GM12874 (cell line): ENCODE results near the gene ADCY2.

ENCODE experiments used
- TF ChIP-seq, protein P1 (sequence below): IDR thresholded peaks from 2 replicates; pipeline ENCODE4 v1.5.1; 2011; ENCODE audit warnings: low read depth, mild to moderate bottlenecking, control low read depth, low read length, moderate library complexity; ENCODE audit not compliant: insufficient read depth

Gene ADCY2

DNA sequence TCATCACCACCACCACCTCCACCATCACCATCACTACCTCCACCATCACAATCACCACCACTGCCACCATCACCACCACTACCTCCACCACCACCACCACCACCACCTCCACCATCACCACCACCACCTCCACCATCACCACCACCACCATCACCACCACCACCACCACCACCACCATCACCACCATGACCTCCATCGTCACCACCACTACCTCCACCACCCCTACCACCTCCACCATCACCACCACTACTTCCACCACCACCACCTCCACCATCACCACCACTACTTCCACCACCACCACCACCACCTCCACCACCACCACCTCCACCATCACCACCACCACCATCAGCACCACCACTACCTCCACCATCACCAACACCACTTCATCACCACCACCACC, 23.5 kb upstream of the ADCY2 start:
- TF ChIP-seq, protein P1, sequence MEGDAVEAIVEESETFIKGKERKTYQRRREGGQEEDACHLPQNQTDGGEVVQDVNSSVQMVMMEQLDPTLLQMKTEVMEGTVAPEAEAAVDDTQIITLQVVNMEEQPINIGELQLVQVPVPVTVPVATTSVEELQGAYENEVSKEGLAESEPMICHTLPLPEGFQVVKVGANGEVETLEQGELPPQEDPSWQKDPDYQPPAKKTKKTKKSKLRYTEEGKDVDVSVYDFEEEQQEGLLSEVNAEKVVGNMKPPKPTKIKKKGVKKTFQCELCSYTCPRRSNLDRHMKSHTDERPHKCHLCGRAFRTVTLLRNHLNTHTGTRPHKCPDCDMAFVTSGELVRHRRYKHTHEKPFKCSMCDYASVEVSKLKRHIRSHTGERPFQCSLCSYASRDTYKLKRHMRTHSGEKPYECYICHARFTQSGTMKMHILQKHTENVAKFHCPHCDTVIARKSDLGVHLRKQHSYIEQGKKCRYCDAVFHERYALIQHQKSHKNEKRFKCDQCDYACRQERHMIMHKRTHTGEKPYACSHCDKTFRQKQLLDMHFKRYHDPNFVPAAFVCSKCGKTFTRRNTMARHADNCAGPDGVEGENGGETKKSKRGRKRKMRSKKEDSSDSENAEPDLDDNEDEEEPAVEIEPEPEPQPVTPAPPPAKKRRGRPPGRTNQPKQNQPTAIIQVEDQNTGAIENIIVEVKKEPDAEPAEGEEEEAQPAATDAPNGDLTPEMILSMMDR, result no peak

DNA sequence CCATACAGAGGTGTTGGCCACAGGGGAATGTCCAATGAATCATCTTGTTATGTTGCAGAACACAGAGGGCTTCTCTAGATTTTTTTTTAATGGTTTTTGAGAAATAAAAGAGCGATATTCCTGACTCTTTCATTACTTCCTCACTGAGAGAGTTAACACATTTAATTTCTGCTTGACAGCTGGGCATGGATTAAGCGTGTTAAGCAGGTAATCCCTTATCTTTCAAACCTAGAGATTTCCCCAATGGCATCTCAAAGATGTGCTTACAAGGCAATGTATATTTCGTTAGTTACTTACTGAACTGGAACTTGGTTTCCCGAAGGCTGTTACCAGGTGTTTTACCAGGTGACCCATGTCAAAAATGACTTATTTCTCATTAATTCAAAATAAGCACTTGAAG, 21.8 kb upstream of the ADCY2 start:
- TF ChIP-seq, protein P1, result no peak

DNA sequence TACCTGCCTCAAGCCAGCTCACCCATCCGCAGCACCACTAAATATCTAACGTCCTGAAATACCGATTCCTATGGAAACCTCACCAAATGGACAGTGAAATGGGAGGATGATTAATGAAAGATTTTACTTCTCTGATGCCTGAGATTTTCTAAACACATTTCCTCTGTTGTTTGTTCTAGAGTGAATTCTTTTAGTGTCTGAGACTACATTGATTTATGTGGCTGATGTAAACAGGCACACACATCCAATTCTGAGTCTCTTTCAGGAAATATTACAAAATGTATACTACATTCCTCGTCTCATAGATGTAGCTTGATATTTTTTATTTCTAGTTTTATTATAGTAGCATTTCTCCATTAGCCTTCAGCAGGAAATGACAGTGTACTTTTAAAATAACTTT, 20.5 kb upstream of the ADCY2 start:
- TF ChIP-seq, protein P1, result no peak

DNA sequence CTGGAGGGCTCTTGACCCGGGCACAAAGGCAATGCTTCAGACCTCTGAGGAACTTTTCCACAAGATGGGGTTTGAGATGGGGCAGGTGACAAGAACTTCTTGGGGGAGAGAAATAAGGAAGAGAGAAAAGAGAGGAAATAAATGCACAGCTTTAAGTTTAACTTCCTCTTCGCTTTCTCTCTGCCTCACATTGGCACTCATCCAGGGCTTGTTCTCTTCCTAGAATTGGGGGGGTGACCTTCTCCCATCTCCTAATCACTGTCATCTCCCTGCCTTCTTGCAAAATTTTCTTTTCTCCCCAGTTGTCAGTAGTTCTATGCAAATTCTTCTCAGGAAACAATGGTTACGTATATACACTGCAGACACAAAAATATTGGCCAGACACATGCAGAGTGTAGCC, 19.1 kb upstream of the ADCY2 start:
- TF ChIP-seq, protein P1, result no peak

DNA sequence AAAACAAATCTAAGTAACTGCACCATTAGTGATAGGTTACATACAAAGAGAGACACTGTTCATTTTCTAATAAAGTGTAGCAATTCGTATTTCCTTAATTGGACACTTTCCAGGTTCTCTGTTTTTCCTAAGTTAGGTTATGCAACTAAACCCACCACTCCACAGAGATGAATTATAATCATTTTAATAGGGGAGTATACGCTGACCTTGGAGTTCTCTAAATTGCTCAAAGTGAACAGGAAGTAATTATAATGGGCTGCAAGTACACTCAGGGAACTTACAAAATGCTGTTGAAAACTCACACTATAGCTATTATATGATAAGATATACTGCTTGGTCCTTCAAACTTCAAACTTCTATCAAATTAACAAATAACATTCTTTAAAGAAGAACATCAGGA, 18.2 kb upstream of the ADCY2 start:
- TF ChIP-seq, protein P1, result no peak

DNA sequence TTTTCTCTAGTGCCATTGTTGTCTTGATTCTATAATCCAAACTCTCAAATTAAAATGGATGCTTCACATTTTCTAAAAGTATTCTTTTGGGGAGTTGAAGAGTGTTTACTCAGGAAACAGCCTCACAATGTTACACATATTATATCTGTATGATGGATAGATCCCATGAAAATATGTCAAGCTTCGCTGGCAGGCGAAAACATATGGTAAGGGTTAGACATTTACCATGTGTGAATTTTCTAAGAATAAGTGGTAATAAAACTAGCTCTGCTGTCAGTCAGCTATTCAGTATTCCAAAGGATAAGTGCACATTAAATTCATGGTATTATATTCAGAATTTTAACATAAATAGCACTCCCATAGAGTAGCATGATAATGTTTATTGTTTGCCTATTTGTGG, 13.3 kb upstream of the ADCY2 start:
- TF ChIP-seq, protein P1, result no peak

DNA sequence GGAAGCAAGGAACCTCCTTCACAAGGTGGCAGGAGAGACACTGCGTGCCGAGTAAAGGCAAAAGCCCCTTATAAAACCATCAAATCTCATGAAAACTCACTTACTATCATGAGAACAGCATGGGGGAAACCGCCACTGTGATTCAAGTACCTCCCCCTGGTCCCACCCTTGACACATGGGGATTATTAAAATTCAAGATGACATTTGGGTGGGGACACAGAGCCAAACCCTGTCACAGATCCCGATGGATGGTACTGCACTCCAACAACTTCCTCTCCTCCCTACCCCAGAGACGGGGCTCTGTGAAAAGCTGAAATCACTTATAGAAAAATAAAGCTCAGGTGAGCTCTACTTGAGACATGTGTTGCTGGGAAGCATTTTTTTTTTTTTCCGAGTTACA, 10.3 kb upstream of the ADCY2 start:
- TF ChIP-seq, protein P1, result no peak

DNA sequence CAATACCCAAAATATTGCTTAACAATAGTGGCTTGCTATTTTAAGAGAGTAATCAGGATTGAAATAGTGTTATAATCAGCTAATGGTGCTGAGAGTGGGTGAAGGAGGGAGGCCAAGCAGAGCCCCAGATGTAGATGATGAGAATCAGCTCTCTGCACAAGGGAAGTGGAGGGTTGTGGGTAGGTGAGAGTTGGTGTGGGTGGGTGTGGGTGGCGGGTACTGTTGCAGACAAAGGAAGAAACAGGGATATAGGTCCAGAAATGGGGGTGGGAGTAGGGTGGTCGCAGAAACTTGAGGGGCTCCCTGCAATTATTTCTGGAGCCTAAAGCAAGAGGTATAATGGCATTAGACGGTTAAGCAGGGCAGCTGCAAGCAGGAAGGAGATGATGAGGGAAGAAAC, 7.4 kb upstream of the ADCY2 start:
- TF ChIP-seq, protein P1, result no peak
